Epithelial cell of esophagus (primary cell): ENCODE measurements around the gene LGI4.

Experiments
- DNase-seq: peaks from one replicate; pipeline ENCODE4 v3.0.0; 2010; ENCODE audit warnings: low read depth
- H3K4me3 ChIP-seq: 2 replicates; pipeline ENCODE4 v1.5.1; 2011; ENCODE audit warnings: mild to moderate bottlenecking, low read length, control low read depth
- CTCF ChIP-seq: IDR thresholded peaks from 2 replicates; pipeline ENCODE4 v1.5.1; 2011; ENCODE audit warnings: low read depth, mild to moderate bottlenecking, low read length, control low read depth, inconsistent platforms; ENCODE audit not compliant: insufficient read depth; ENCODE audit errors: missing control alignments

Gene LGI4

GRCh38 chr19:35166100-35167063 lies 31.5 kb upstream of the LGI4 start:
- H3K4me3 ChIP-seq: no peak overlapping the region
- DNase-seq: peak; percentile 52
- no peak for TF ChIP-seq CTCF

GRCh38 chr19:35165200-35166058 lies 30.6 kb upstream of the LGI4 start:
- H3K4me3 ChIP-seq: no peak overlapping the region
- TF ChIP-seq CTCF: no peak
- DNase-seq: no peak

GRCh38 chr19:35164418-35164817 lies 29.6 kb upstream of the LGI4 start:
- peak; percentile 44 for DNase-seq
- no peak overlapping the region for H3K4me3 ChIP-seq
- TF ChIP-seq CTCF: no peak

GRCh38 chr19:35162471-35163326 lies 27.8 kb upstream of the LGI4 start:
- TF ChIP-seq CTCF: no peak
- DNase-seq: peak; percentile 95
- H3K4me3 ChIP-seq: no peak overlapping the region

GRCh38 chr19:35161434-35161743 lies 26.5 kb upstream of the LGI4 start:
- DNase-seq: no peak
- no peak for TF ChIP-seq CTCF
- no peak overlapping the region for H3K4me3 ChIP-seq

GRCh38 chr19:35160629-35161433 lies 26.0 kb upstream of the LGI4 start:
- no peak overlapping the region for H3K4me3 ChIP-seq
- TF ChIP-seq CTCF: no peak
- no peak for DNase-seq
